ENCODE data around the gene AHSA1. TPM values are rescaled to one million over a fixed set of nuclear protein-coding genes. Genes with fewer than 3 reads are reported as not detected.

Gene AHSA1
- total RNA-seq, 2 experiments from 2014 or later, result 325 to 339 TPM

GRCh38 chr14:77475432-77476115, 17.7 kb downstream of the AHSA1 start:
- ATAC-seq, result no peak
- Mint-ChIP-seq H3K27me3 (no peaks in the 10 kb centered on the region), H3K36me3 (ENCODE audit: low read depth) (no peaks in the 10 kb centered on the region), H3K9me3 (no peaks in the 10 kb centered on the region), H3K4me3 (no peak overlapping the region), H3K4me1 (ENCODE audit: low read depth) (no peaks in the 10 kb centered on the region), H3K27ac (no peak overlapping the region)
- intact Hi-C loops (cut with micrococcal nuclease), result no loop called here
- ChIA-PET CTCF (no interaction called here), POLR2A (no interaction called here)
- no peak for TF ChIP-seq CTCF (IDR thresholded peaks at IDR 0.05)
- DNase-seq, result no peak

GRCh38 chr14:77478029-77478428, 20.1 kb downstream of the AHSA1 start:
- ChIA-PET POLR2A (interaction anchor here (1.2 to 1.4 kb wide), 2 partner anchors 15 to 16 kb away, joined by 3 read pairs; no protein-coding TSS in a partner anchor), CTCF (interaction anchor here (2.5 kb wide), 1 partner anchor 18 kb away, joined by 9 read pairs; no protein-coding TSS in a partner anchor)
- Mint-ChIP-seq H3K27ac (no peak overlapping the region), H3K27me3 (no peaks in the 10 kb centered on the region), H3K4me3 (no peak overlapping the region), H3K36me3 (ENCODE audit: low read depth) (no peaks in the 10 kb centered on the region), H3K4me1 (ENCODE audit: low read depth) (no peaks in the 10 kb centered on the region), H3K9me3 (no peaks in the 10 kb centered on the region)
- intact Hi-C loops (cut with micrococcal nuclease), result no loop called here
- ATAC-seq (no peak), DNase-seq (no peak)
- TF ChIP-seq CTCF (IDR thresholded peaks at IDR 0.05), result no peak

GRCh38 chr14:77478796-77479195, 20.9 kb downstream of the AHSA1 start:
- no peak for TF ChIP-seq CTCF (IDR thresholded peaks at IDR 0.05)
- CTCF ChIA-PET, result interaction anchor here (2.5 kb wide), 1 partner anchor 19 kb away, joined by 9 read pairs; no protein-coding TSS in a partner anchor

GRCh38 chr14:77482422-77482821, 24.5 kb downstream of the AHSA1 start:
- TF ChIP-seq CTCF (IDR thresholded peaks at IDR 0.05), result no peak
- Mint-ChIP-seq H3K4me3 (no peak overlapping the region), H3K4me1 (ENCODE audit: low read depth) (no peaks in the 10 kb centered on the region), H3K36me3 (ENCODE audit: low read depth) (no peaks in the 10 kb centered on the region), H3K27ac (no peak overlapping the region), H3K27me3 (no peaks in the 10 kb centered on the region), H3K9me3 (no peaks in the 10 kb centered on the region)
- POLR2A ChIA-PET, result interaction anchor here (1.2 kb wide), 1 partner anchor 24 kb away, joined by 4 read pairs; the partner anchor contains the start of gene AHSA1
- intact Hi-C loops (cut with micrococcal nuclease), result no loop called here
- no peak for DNase-seq
- ATAC-seq, result no peak
- CTCF ChIA-PET, result interaction anchor here (0.8 kb wide), 1 partner anchor 23 kb away, joined by 3 read pairs; no protein-coding TSS in a partner anchor

More at GRCh38 chr14:77478796-77479195, 20.9 kb downstream of the AHSA1 start:
- Mint-ChIP-seq H3K4me3 (no peak overlapping the region), H3K27ac (no peak overlapping the region), H3K4me1 (ENCODE audit: low read depth) (no peaks in the 10 kb centered on the region), H3K9me3 (no peaks in the 10 kb centered on the region), H3K27me3 (no peaks in the 10 kb centered on the region), H3K36me3 (ENCODE audit: low read depth) (no peaks in the 10 kb centered on the region)
- no peak for ATAC-seq
- POLR2A ChIA-PET, result interaction anchor here (1.2 kb wide), 1 partner anchor 14 kb away, joined by 3 read pairs; no protein-coding TSS in a partner anchor
- intact Hi-C loops (cut with micrococcal nuclease), result no loop called here
- DNase-seq, result no peak

- H3K27ac Mint-ChIP-seq, result no peak overlapping the region
- POLR2A ChIA-PET, result no interaction called here
- no peak for TF ChIP-seq CTCF (IDR thresholded peaks at IDR 0.05)
- DNase-seq, result no peak
- H3K36me3 Mint-ChIP-seq (ENCODE audit: low read depth), result no peaks in the 10 kb centered on the region
- H3K4me1 Mint-ChIP-seq (ENCODE audit: low read depth), result no peaks in the 10 kb centered on the region
- intact Hi-C loops (cut with micrococcal nuclease), result no loop called here
- no peaks in the 10 kb centered on the region for H3K27me3 Mint-ChIP-seq
- H3K9me3 Mint-ChIP-seq, result no peaks in the 10 kb centered on the region
- CTCF ChIA-PET, result no interaction called here
- ATAC-seq, result no peak
- no peak overlapping the region for H3K4me3 Mint-ChIP-seq
These were observed 27.4 kb downstream of the AHSA1 start for GRCh38 chr14:77485256-77485655.
